PC-9 (cell line): ENCODE results near the gene CRADD. TPM values are rescaled to one million over a fixed set of nuclear protein-coding genes. Genes with fewer than 3 reads are reported as not detected.
"Not testable (repeated sequence)": the region's sequence is repeated elsewhere in the genome, so short reads cannot be mapped to it uniquely, and the experiment has no call there.

Experiments
- BruUV-seq: library from RNA; stranded (reverse); fragments of 400-500 nt; replicated peaks from 2 replicates; lab custom pipeline; 2021; lab: Mats Ljungman, UMichigan
- CTCF ChIA-PET: fragments of 300-600 bp; sonication (Branson Sonifier 250); formaldehyde crosslinking; loops from one replicate; lab custom pipeline; 2022; ENCODE audit warnings: antibody characterized with exemption; lab: Charles Lee
- POLR2A ChIA-PET: fragments of 300-600 bp; sonication (Branson Sonifier 250); formaldehyde crosslinking; loops from one replicate; lab custom pipeline; 2022; ENCODE audit warnings: antibody characterized with exemption; ENCODE audit not compliant: unreplicated experiment; lab: Charles Lee
- DNase-seq, 2 experiments: peaks; one replicate each; pipeline versions ENCODE4 v3.0.0 to v3.0.0-alpha.2; 2015 to 2022; ENCODE audit warnings: mixed read lengths in 1 of 2
- H2AFZ ChIP-seq: fragments of 200-600 bp; sonication (generic); 2 replicates; pipeline ENCODE4 v1.8.1; 2017; ENCODE audit warnings: antibody characterized with exemption
- H3F3A ChIP-seq: fragments of 200-600 bp; sonication (generic); 2 replicates; pipeline ENCODE4 v1.8.1; 2017; ENCODE audit warnings: antibody characterized with exemption, mild to moderate bottlenecking, low read depth; ENCODE audit not compliant: insufficient read depth
- H3K27ac ChIP-seq: fragments of 200-600 bp; sonication (generic); 2 replicates; pipeline ENCODE4 v1.6.1; 2016; ENCODE audit warnings: mixed run types
- H3K27me3 ChIP-seq: fragments of 200-600 bp; sonication (generic); 2 replicates; pipeline ENCODE4 v1.6.1; 2016; ENCODE audit warnings: low read depth, mixed run types; ENCODE audit not compliant: insufficient read depth
- H3K36me3 ChIP-seq: fragments of 200-600 bp; sonication (generic); 2 replicates; pipeline ENCODE4 v1.6.1; 2016; ENCODE audit warnings: low read depth, mixed run types
- H3K4me1 ChIP-seq: fragments of 200-600 bp; sonication (generic); replicated peaks from 2 replicates; pipeline ENCODE4 v1.6.1; 2016; ENCODE audit warnings: mixed run types; ENCODE audit not compliant: insufficient read depth
- H3K4me2 ChIP-seq: fragments of 200-600 bp; sonication (generic); 2 replicates; pipeline ENCODE4 v1.6.1; 2017; ENCODE audit warnings: mixed run types
- H3K4me3 ChIP-seq: fragments of 200-600 bp; sonication (generic); 2 replicates; pipeline ENCODE4 v1.6.1; 2016; ENCODE audit warnings: mixed run types
- H3K79me2 ChIP-seq: fragments of 200-600 bp; sonication (generic); 2 replicates; pipeline ENCODE4 v1.6.1; 2017; ENCODE audit warnings: low read depth, mixed run types
- H3K9me2 ChIP-seq: fragments of 200-600 bp; sonication (generic); 2 replicates; pipeline ENCODE4 v1.8.1; 2017; ENCODE audit warnings: mild to moderate bottlenecking; ENCODE audit not compliant: insufficient read depth
- H3K9me3 ChIP-seq: fragments of 200-600 bp; sonication (generic); 2 replicates; pipeline ENCODE4 v1.8.1; 2016; ENCODE audit warnings: low read depth; ENCODE audit not compliant: insufficient read depth
- H4K20me1 ChIP-seq: fragments of 200-600 bp; sonication (generic); 2 replicates; pipeline ENCODE4 v1.8.1; 2017; ENCODE audit not compliant: insufficient read depth
- EZH2 ChIP-seq: fragments of 200-600 bp; sonication (generic); IDR thresholded peaks from 2 replicates; pipeline ENCODE4 v1.8.0; 2017; ENCODE audit warnings: antibody characterized with exemption, low read depth
- intact Hi-C: fragments of 100-400 bp; cut with micrococcal nuclease; formaldehyde crosslinking; loops from one replicate; pipeline ENCODE4 v1.10.0; 2022; ENCODE audit not compliant: unreplicated experiment
- total RNA-seq: library from RNA; stranded (reverse); gene quantifications from 2 replicates; pipeline ENCODE4 v1.2.3, GENCODE V29; 2021
- TF ChIP-seq, protein P1 (sequence below): fragments of 200-600 bp; sonication (generic); conservative IDR thresholded peaks from 2 replicates; pipeline ENCODE4 v1.6.1; 2017; ENCODE audit warnings: mixed run types, antibody characterized with exemption, mild to moderate bottlenecking, moderate library complexity

Gene CRADD
- total RNA-seq, 1 experiment from 2014 or later: 7.6 TPM

DNA sequence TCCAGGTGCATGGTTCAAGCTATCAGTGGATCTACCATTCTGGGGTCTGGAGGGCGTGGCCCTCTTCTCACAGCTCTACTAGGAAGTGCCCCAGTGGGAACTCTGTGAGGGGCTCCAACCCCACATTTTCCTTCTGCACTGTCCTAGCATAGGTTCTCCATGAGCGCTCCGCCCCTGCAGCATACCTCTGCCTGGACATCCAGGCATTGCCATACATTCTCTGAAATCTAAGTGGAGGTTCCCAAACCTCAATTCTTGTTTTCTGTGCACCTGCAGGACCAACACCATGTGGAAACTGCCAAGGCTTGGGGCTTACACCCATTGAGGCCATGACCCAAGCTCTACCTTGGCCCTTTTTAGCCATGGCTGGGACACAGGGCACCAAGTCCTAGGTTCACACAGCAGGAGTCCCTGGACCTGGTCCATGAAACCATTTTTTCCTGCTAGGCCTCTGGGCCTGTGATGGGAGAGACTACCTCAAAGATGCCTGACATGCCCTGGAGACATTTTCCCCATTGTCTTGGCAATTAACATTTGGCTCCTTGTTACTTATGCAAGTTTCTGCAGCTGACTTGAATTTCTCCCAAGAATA lies 76.8 kb downstream of the CRADD start:
- Histone ChIP-seq H3K27ac (no peak overlapping the region), H3K36me3 (no peaks in the 10 kb centered on the region), H3K27me3 (no peaks in the 10 kb centered on the region), H3K4me2 (no peak overlapping the region), H3K4me3 (no peak overlapping the region), H3K9me3 (no peaks in the 10 kb centered on the region; the same call in 1 of the 2 replicates), H4K20me1 (no peaks in the 10 kb centered on the region), H3K9me2 (no peaks in the 10 kb centered on the region), H2AFZ (no peak overlapping the region), H3K79me2 (no peaks in the 10 kb centered on the region), H3K4me1 (no peaks in the 10 kb centered on the region), H3F3A (no peaks in the 10 kb centered on the region)
- BruUV-seq: no TSS peak
- no peak for DNase-seq
- TF ChIP-seq, protein P1, sequence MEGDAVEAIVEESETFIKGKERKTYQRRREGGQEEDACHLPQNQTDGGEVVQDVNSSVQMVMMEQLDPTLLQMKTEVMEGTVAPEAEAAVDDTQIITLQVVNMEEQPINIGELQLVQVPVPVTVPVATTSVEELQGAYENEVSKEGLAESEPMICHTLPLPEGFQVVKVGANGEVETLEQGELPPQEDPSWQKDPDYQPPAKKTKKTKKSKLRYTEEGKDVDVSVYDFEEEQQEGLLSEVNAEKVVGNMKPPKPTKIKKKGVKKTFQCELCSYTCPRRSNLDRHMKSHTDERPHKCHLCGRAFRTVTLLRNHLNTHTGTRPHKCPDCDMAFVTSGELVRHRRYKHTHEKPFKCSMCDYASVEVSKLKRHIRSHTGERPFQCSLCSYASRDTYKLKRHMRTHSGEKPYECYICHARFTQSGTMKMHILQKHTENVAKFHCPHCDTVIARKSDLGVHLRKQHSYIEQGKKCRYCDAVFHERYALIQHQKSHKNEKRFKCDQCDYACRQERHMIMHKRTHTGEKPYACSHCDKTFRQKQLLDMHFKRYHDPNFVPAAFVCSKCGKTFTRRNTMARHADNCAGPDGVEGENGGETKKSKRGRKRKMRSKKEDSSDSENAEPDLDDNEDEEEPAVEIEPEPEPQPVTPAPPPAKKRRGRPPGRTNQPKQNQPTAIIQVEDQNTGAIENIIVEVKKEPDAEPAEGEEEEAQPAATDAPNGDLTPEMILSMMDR: no peak
- TF ChIP-seq EZH2: no peak
- POLR2A ChIA-PET: no interaction called here
- intact Hi-C loops: no loop called here
- CTCF ChIA-PET: no interaction called here

GRCh38 chr12:93754859-93755258 lies 77.7 kb downstream of the CRADD start:
- BruUV-seq, POLR2A ChIA-PET, H3K4me3 ChIP-seq, H3K79me2 ChIP-seq, H3K9me3 ChIP-seq, H3K4me2 ChIP-seq, H3K4me1 ChIP-seq, H3K27ac ChIP-seq, H2AFZ ChIP-seq, H3K9me2 ChIP-seq, H3K27me3 ChIP-seq, H3K36me3 ChIP-seq, H3F3A ChIP-seq, intact Hi-C loops, H4K20me1 ChIP-seq, DNase-seq, CTCF ChIA-PET: not testable (repeated sequence)

DNA sequence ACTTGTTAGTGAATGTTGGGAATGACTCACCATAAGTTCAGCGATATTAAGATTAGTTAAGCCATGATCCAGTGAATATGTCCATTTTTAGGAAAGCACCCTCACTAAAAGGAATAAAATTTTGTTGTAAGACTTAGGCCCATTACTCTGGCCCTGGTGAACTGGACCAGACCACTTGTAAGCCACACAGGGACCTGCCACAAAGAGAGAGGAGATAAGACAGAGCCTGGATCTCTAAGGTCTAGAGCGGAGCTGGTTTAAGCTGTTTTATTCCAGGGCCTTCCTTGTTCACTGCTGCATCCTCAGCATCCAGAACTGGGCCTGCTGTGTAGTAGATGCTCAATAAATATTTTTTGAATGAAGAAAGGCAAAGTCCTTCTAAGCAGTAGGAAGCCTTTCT lies 79.1 kb downstream of the CRADD start:
- CTCF ChIA-PET: no interaction called here
- no peaks in the 10 kb centered on the region for H3K4me1 ChIP-seq
- H3K4me3 ChIP-seq: no peak overlapping the region
- no peaks in the 10 kb centered on the region for H3K9me2 ChIP-seq
- no peaks in the 10 kb centered on the region for H3K79me2 ChIP-seq
- no peak overlapping the region for H3K27ac ChIP-seq
- TF ChIP-seq, protein P1: no peak
- no peak for TF ChIP-seq EZH2
- intact Hi-C loops: no loop called here
- no TSS peak for BruUV-seq
- no peak for DNase-seq
- no peak overlapping the region for H3K4me2 ChIP-seq
- H3K27me3 ChIP-seq: no peaks in the 10 kb centered on the region
- H3F3A ChIP-seq: no peaks in the 10 kb centered on the region
- H4K20me1 ChIP-seq: no peaks in the 10 kb centered on the region
- H3K36me3 ChIP-seq: no peaks in the 10 kb centered on the region
- POLR2A ChIA-PET: no interaction called here
- H2AFZ ChIP-seq: no peak overlapping the region
- H3K9me3 ChIP-seq: no peaks in the 10 kb centered on the region; the same call in 1 of the 2 replicates
